Measurements from ENCODE around the gene FPGS. TPM values are rescaled to one million over a fixed set of nuclear protein-coding genes. Genes with fewer than 3 reads are reported as not detected.
A peak's percentile ranks its signal among the peaks of the same experiment; 100 is the strongest.

The FPGS gene
- total RNA-seq, 1 donor from 2014 or later, result 42.4 TPM

- peaks cover 14% of the 10 kb centered on the region for H3K36me3 Mint-ChIP-seq
- no peaks in the 10 kb centered on the region for H3K9me3 Mint-ChIP-seq
- H3K4me3 Mint-ChIP-seq, result peak overlapping the region; percentile 95
- no peak for DNase-seq (ENCODE audit: extremely low spot score, unreplicated experiment)
- no peaks in the 10 kb centered on the region for H3K27me3 Mint-ChIP-seq
- peaks cover 10% of the 10 kb centered on the region for H3K4me1 Mint-ChIP-seq (ENCODE audit: unreplicated experiment)
- H3K27ac Mint-ChIP-seq, result peak overlapping the region; percentile 85
- TF ChIP-seq, protein P1, sequence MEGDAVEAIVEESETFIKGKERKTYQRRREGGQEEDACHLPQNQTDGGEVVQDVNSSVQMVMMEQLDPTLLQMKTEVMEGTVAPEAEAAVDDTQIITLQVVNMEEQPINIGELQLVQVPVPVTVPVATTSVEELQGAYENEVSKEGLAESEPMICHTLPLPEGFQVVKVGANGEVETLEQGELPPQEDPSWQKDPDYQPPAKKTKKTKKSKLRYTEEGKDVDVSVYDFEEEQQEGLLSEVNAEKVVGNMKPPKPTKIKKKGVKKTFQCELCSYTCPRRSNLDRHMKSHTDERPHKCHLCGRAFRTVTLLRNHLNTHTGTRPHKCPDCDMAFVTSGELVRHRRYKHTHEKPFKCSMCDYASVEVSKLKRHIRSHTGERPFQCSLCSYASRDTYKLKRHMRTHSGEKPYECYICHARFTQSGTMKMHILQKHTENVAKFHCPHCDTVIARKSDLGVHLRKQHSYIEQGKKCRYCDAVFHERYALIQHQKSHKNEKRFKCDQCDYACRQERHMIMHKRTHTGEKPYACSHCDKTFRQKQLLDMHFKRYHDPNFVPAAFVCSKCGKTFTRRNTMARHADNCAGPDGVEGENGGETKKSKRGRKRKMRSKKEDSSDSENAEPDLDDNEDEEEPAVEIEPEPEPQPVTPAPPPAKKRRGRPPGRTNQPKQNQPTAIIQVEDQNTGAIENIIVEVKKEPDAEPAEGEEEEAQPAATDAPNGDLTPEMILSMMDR (conservative IDR thresholded peaks at IDR 0.05), result peak; percentile 65
These were observed 15.9 kb upstream of the FPGS start for GRCh38 chr9:127786773-127787104.

GRCh38 chr9:127788337-127789011, 14.2 kb upstream of the FPGS start:
- Mint-ChIP-seq H3K36me3 (peaks cover 14% of the 10 kb centered on the region), H3K4me1 (ENCODE audit: unreplicated experiment) (peaks cover 10% of the 10 kb centered on the region), H3K4me3 (no peak overlapping the region), H3K27me3 (no peaks in the 10 kb centered on the region), H3K9me3 (no peaks in the 10 kb centered on the region), H3K27ac (no peak overlapping the region)
- no peak for DNase-seq (ENCODE audit: extremely low spot score, unreplicated experiment)
- TF ChIP-seq, protein P1 (conservative IDR thresholded peaks at IDR 0.05), result no peak

DNA sequence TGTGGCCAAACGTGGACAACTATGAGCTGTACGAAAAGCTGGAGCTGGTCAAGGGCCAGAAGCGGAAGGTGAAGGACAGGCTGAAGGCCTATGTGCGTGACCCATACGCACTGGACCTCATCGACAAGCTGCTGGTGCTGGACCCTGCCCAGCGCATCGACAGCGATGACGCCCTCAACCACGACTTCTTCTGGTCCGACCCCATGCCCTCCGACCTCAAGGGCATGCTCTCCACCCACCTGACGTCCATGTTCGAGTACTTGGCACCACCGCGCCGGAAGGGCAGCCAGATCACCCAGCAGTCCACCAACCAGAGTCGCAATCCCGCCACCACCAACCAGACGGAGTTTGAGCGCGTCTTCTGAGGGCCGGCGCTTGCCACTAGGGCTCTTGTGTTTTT, 13.5 kb upstream of the FPGS start:
- Mint-ChIP-seq H3K27ac (no peak overlapping the region), H3K4me1 (ENCODE audit: unreplicated experiment) (peaks cover 10% of the 10 kb centered on the region), H3K36me3 (peaks cover 14% of the 10 kb centered on the region), H3K4me3 (no peak overlapping the region), H3K27me3 (no peaks in the 10 kb centered on the region), H3K9me3 (no peaks in the 10 kb centered on the region)
- no peak for DNase-seq (ENCODE audit: extremely low spot score, unreplicated experiment)
- TF ChIP-seq, protein P1 (conservative IDR thresholded peaks at IDR 0.05), result no peak

DNA sequence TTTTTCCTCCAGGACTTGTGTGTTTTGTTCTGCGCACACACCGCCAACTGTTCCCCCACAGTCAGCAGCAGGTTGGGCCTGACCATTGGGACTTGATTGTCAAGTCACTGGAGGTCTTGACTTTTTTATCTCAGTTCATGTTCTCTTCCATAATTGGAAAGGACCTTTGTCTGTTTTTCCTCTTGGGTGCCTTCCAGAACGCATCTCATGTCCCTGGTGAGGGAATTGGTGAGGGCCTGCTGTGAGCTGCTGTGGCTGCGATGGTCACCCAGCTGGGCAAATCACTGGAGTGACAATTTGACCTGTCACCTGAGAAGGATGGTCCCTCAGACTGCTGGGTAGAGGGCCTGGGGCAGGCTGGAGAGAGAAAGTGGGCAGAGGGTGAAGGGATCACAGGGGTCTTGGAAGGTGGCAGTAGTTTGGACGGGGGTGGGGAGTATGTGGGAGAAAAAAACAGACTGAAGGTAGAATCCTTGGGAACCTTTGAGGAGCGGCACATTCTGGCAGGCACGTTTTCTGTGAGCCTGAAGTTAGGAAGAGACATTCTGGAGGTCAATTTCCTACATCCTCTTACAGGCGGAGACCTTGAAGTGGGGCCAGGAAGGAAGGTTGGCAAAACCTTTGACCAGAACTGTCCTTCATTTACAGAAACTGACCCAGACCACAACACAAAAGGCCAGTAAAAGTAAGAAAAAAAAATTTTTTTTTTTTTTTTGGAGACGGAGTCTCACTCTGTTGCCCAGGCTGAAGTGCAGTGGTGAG, 12.4 kb upstream of the FPGS start:
- Mint-ChIP-seq H3K4me1 (ENCODE audit: unreplicated experiment) (peaks cover 10% of the 10 kb centered on the region), H3K4me3 (no peak overlapping the region), H3K36me3 (peaks cover 14% of the 10 kb centered on the region), H3K9me3 (no peaks in the 10 kb centered on the region), H3K27me3 (no peaks in the 10 kb centered on the region), H3K27ac (no peak overlapping the region)
- no peak for DNase-seq (ENCODE audit: extremely low spot score, unreplicated experiment)
- TF ChIP-seq, protein P1 (conservative IDR thresholded peaks at IDR 0.05), result no peak

DNA sequence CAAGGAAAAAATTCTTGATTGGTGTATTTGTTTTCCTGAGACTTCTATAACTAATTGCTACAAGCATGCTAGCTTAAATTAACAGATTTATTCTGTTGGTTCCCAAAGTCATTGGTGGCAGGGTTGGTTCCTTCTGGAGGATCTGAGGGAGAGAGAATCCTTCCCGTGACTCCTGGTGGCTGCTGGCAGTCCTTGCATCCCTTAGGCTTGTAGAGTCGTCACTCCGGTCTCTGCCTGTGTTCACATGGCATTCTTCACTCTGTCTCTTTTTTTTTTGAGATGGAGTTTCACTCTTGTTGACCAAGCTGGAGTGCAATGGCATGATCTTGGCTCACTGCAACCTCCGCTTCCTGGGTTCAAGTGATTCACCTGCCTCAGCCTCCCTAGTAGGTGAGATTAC, 11.6 kb upstream of the FPGS start:
- Mint-ChIP-seq H3K4me1 (ENCODE audit: unreplicated experiment) (peaks cover 10% of the 10 kb centered on the region), H3K36me3 (peaks cover 14% of the 10 kb centered on the region), H3K4me3 (no peak overlapping the region), H3K9me3 (no peaks in the 10 kb centered on the region), H3K27me3 (no peaks in the 10 kb centered on the region), H3K27ac (no peak overlapping the region)
- DNase-seq (ENCODE audit: extremely low spot score, unreplicated experiment), result no peak
- TF ChIP-seq, protein P1 (conservative IDR thresholded peaks at IDR 0.05), result peak; percentile 24

Data from type B pancreatic cell (in vitro differentiated cells).